Panc1 (cell line): ENCODE data around the gene MTFR1L. TPM values are rescaled to one million over a fixed set of nuclear protein-coding genes. Genes with fewer than 3 reads are reported as not detected.

Experiments
- ATAC-seq: fragments of 200-7000 bp; cut with Tn5 transposase; 2 replicates; pipeline ENCODE4 v1.9.1; 2020; ENCODE audit warnings: mild to moderate bottlenecking, moderate library complexity
- BruUV-seq: library from RNA; stranded (reverse); fragments of 400-500 nt; replicated peaks from 2 replicates; lab custom pipeline; 2021; lab: Mats Ljungman, UMichigan
- CTCF ChIA-PET: fragments of 300-600 bp; sonication (Branson Sonifier 250); formaldehyde crosslinking; loops from one replicate; lab custom pipeline; 2022; ENCODE audit warnings: antibody characterized with exemption; lab: Charles Lee
- POLR2A ChIA-PET: fragments of 300-600 bp; sonication (Branson Sonifier 250); formaldehyde crosslinking; loops from one replicate; lab custom pipeline; 2022; ENCODE audit warnings: antibody characterized with exemption; lab: Charles Lee
- DNase-seq: peaks from one replicate; pipeline ENCODE4 v3.0.0-alpha.2; 2010; ENCODE audit warnings: low read depth, low spot score
- H3K27ac ChIP-seq: 2 replicates; pipeline ENCODE4 v1.5.1; 2011; ENCODE audit warnings: mild to moderate bottlenecking, low read length, inconsistent platforms
- H3K27me3 ChIP-seq: fragments of 200-500 bp; sonication (Bioruptor generic); 2 replicates; pipeline ENCODE4 v1.6.0; 2014; ENCODE audit warnings: low read length, inconsistent platforms; ENCODE audit not compliant: control insufficient read depth, insufficient read depth
- H3K36me3 ChIP-seq: fragments of 200-500 bp; sonication (Bioruptor generic); 2 replicates; pipeline ENCODE4 v1.5.1; 2014; ENCODE audit warnings: inconsistent platforms, mild to moderate bottlenecking, low read length, moderate library complexity; ENCODE audit not compliant: control insufficient read depth, insufficient read depth
- H3K4me1 ChIP-seq: 2 replicates; pipeline ENCODE4 v1.5.1; 2011; ENCODE audit warnings: inconsistent platforms, mild to moderate bottlenecking, low read length, moderate library complexity; ENCODE audit not compliant: control insufficient read depth, insufficient read depth
- H3K4me3 ChIP-seq, 2 experiments: 2 replicates each; pipeline ENCODE4 v1.5.1; 2011 to 2012; ENCODE audit warnings: low read depth in 2 of 2, low read length in 2 of 2, mild to moderate bottlenecking in 2 of 2, inconsistent platforms in 1 of 2, moderate library complexity in 1 of 2
- H3K9me3 ChIP-seq: fragments of 200-500 bp; sonication (Bioruptor generic); 2 replicates; pipeline ENCODE4 v1.5.1; 2014; ENCODE audit warnings: low read depth, mild to moderate bottlenecking, inconsistent platforms, low read length, moderate library complexity; ENCODE audit not compliant: control insufficient read depth, insufficient read depth
- POLR2AphosphoS5 ChIP-seq: IDR thresholded peaks from 2 replicates; pipeline ENCODE4 v1.6.1; 2012; ENCODE audit warnings: mild to moderate bottlenecking, low read depth, low read length, moderate library complexity
- REST ChIP-seq, 2 experiments: IDR thresholded peaks; 2 replicates each; pipeline ENCODE4 v1.6.1; 2011 to 2012; ENCODE audit warnings: low read depth in 2 of 2, control low read depth in 1 of 2, low read length in 1 of 2, mild to moderate bottlenecking in 1 of 2, moderate library complexity in 1 of 2; ENCODE audit not compliant: insufficient read depth in 1 of 2
- SIN3A ChIP-seq: IDR thresholded peaks from 2 replicates; pipeline ENCODE4 v1.6.1; 2012; ENCODE audit warnings: low read depth, mild to moderate bottlenecking, low read length, moderate library complexity, borderline replicate concordance; ENCODE audit not compliant: insufficient read depth
- TCF7L2 ChIP-seq: IDR thresholded peaks from 2 replicates; pipeline ENCODE4 v1.6.1; 2011; ENCODE audit warnings: mild to moderate bottlenecking, low read depth, low read length, inconsistent platforms
- in situ Hi-C: cut with HindIII; loops from 2 replicates; pipeline ENCODE4 v1.10.0; 2016; ENCODE audit warnings: low sequenced_read_pairs, low pct_unique_long_range_greater_than_20kb
- intact Hi-C: fragments of 100-400 bp; cut with micrococcal nuclease; formaldehyde crosslinking; loops from one replicate; pipeline ENCODE4 v1.10.0; 2022; ENCODE audit not compliant: unreplicated experiment
- total RNA-seq: library from RNA; stranded (reverse); gene quantifications from one replicate; pipeline ENCODE4 v1.2.1, GENCODE V29; 2021; ENCODE audit not compliant: unreplicated experiment
- TF ChIP-seq, protein P1 (sequence below): fragments of 450-650 bp; IDR thresholded peaks from 2 replicates; pipeline ENCODE4 v1.5.1; 2017; ENCODE audit warnings: mild to moderate bottlenecking

Gene MTFR1L
- total RNA-seq, 1 experiment from 2014 or later = 68.5 TPM

DNA sequence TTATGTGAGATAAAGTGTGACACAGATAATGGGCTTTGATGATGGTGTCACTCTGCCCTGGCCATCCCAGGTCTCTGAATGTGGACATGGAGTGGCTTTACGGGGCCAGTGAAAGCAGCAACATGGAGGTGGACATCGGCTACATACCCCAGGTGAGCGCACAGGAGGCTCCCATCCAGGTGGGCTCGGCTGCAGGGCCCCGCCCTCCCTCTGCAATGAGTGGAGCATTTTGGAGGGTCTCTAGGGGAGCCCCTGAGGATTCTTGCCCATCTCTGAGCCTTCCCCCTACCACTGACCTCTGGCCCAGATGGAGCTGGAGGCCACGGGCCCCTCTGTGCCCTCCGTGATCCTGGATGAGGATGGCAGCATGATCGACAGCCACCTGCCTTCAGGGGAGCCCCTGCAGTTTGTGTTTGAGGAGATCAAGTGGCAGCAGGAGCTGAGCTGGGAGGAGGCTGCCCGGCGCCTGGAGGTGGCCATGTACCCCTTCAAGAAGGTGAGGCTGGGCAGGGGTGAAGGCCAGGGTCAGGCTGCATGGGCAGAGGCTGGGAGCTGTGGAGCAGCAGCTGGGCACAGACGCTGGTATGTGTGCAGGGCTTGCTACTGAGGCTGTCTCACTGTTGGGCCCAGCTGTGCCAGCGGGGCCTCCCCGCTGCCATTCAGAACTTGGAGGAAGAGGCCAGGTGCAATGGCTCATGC is 8.2 kb upstream of the MTFR1L start:
- DNase-seq = no peak
- ChIA-PET CTCF (interaction anchor here (0.6 kb wide), 1 partner anchor 186 kb away, joined by 3 read pairs; the partner anchor contains the start of gene PAFAH2), POLR2A (no interaction called here)
- BruUV-seq = no TSS peak
- TF ChIP-seq REST (IDR thresholded peaks at IDR 0.05; ENCODE audit: insufficient read depth in 1 of 2, low read depth in 2 of 2, low read length in 1 of 2) = no peak
- no peak for TF ChIP-seq SIN3A
- no peak for TF ChIP-seq POLR2AphosphoS5
- TF ChIP-seq, protein P1, sequence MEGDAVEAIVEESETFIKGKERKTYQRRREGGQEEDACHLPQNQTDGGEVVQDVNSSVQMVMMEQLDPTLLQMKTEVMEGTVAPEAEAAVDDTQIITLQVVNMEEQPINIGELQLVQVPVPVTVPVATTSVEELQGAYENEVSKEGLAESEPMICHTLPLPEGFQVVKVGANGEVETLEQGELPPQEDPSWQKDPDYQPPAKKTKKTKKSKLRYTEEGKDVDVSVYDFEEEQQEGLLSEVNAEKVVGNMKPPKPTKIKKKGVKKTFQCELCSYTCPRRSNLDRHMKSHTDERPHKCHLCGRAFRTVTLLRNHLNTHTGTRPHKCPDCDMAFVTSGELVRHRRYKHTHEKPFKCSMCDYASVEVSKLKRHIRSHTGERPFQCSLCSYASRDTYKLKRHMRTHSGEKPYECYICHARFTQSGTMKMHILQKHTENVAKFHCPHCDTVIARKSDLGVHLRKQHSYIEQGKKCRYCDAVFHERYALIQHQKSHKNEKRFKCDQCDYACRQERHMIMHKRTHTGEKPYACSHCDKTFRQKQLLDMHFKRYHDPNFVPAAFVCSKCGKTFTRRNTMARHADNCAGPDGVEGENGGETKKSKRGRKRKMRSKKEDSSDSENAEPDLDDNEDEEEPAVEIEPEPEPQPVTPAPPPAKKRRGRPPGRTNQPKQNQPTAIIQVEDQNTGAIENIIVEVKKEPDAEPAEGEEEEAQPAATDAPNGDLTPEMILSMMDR = no peak
- TF ChIP-seq TCF7L2 = no peak
- intact Hi-C loops = no loop called here
- no peak for ATAC-seq
- no peaks in the 10 kb centered on the region for H3K4me1 ChIP-seq
- H3K4me3 ChIP-seq = no peak overlapping the region
- in situ Hi-C loops = no loop called here
- no peaks in the 10 kb centered on the region for H3K27me3 ChIP-seq
- no peak overlapping the region for H3K27ac ChIP-seq
- H3K36me3 ChIP-seq = no peaks in the 10 kb centered on the region
- no peaks in the 10 kb centered on the region for H3K9me3 ChIP-seq

- ChIA-PET POLR2A (no interaction called here), CTCF (no interaction called here)
- no peak for DNase-seq
- H3K4me1 ChIP-seq = peaks cover 5% of the 10 kb centered on the region
- TF ChIP-seq TCF7L2 (no peak), POLR2AphosphoS5 (no peak), SIN3A (no peak), REST (IDR thresholded peaks at IDR 0.05; ENCODE audit: insufficient read depth in 1 of 2, low read depth in 2 of 2, low read length in 1 of 2) (no peak)
- TF ChIP-seq, protein P1 = no peak
- H3K27ac ChIP-seq = no peak overlapping the region
- H3K27me3 ChIP-seq = no peaks in the 10 kb centered on the region
- intact Hi-C loops = no loop called here
- no peaks in the 10 kb centered on the region for H3K9me3 ChIP-seq
- ATAC-seq = no peak
- no peaks in the 10 kb centered on the region for H3K36me3 ChIP-seq
- no TSS peak for BruUV-seq
- in situ Hi-C loops = no loop called here
- H3K4me3 ChIP-seq = no peak overlapping the region
These were observed 6.6 kb upstream of the MTFR1L start for GRCh38 chr1:25813071-25813733.
